ENCODE results near the gene LIN54. TPM values are rescaled to one million over a fixed set of nuclear protein-coding genes. Genes with fewer than 3 reads are reported as not detected.
A peak's percentile ranks its signal among the peaks of the same experiment; 100 is the strongest.

LIN54 gene
- total RNA-seq, 1 experiment from 2014 or later: 14.5 TPM

DNA sequence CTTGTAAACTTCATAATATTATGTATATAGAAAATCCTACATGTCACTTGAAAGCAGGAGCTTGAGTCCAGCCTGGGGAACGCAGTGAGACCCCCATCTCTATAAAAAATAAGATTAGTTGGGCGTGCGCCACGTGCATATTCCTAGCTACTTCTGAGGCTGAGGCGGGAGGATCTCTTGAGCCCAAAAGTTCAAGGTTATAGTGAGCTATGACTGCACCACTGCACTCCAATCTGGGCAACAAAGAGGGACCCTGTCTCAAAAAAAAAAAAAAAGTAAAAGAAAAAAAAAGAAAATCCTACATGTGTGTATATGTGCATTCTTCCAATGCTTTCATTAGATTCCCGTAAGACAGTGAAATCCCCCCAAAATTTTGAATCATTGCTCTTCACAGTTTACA is 121.3 kb downstream of the LIN54 start:
- POLR2A ChIA-PET: no interaction called here

DNA sequence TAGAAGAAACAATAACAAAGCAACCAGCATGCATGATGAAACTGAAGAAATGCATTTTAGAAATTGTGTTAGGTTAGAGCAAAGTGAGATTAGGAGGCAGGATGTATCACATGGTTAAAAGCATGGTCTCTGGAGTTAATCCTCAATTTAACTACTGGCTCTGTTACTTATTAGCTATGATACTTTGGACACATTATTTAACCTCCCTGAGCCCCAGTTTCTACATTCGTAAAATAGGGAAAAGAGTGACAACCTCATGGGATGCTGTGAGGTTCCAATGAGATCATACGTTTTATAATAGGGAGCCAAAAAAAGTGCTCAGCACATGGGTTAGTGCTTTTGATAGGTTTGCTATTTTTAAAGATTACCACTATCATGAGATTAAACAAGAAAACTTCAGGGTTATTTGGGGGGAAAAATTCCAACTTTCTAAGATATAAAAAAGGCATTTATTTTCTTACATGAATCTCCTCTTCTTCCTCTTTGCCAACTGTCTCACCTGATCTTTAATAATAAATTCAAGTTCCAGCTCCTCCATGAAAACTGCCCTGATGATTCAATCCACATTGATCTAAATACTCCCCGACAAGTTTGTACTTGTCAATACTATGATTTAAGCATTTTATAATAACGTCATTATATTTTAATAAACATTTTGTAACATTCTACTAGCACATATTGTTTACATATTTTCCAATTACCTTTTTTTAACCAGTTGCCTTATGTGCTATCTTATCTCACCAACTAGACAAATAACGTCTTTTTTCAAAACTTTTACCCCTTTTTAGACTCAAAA is 124.3 kb downstream of the LIN54 start:
- DNase-seq (ENCODE audit: low read depth, low spot score) (no peak), ATAC-seq (no peak)
- no TSS peak for BruUV-seq (replicated peaks)
- TF ChIP-seq, protein P1, sequence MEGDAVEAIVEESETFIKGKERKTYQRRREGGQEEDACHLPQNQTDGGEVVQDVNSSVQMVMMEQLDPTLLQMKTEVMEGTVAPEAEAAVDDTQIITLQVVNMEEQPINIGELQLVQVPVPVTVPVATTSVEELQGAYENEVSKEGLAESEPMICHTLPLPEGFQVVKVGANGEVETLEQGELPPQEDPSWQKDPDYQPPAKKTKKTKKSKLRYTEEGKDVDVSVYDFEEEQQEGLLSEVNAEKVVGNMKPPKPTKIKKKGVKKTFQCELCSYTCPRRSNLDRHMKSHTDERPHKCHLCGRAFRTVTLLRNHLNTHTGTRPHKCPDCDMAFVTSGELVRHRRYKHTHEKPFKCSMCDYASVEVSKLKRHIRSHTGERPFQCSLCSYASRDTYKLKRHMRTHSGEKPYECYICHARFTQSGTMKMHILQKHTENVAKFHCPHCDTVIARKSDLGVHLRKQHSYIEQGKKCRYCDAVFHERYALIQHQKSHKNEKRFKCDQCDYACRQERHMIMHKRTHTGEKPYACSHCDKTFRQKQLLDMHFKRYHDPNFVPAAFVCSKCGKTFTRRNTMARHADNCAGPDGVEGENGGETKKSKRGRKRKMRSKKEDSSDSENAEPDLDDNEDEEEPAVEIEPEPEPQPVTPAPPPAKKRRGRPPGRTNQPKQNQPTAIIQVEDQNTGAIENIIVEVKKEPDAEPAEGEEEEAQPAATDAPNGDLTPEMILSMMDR (IDR thresholded peaks at IDR 0.05): no peak
- Histone ChIP-seq H3K9me3 (ENCODE audit: control insufficient read depth, insufficient read depth, low read depth, low read length) (no peaks in the 10 kb centered on the region), H3K27ac (ENCODE audit: low read length) (peak overlapping the region; percentile 44), H3K36me3 (ENCODE audit: control insufficient read depth, insufficient read depth, low read length) (peaks cover 2% of the 10 kb centered on the region), H3K4me3 (ENCODE audit: low read depth in 2 of 2, low read length in 2 of 2) (no peak overlapping the region), H3K27me3 (ENCODE audit: control insufficient read depth, insufficient read depth, low read length) (no peaks in the 10 kb centered on the region), H3K4me1 (ENCODE audit: control insufficient read depth, insufficient read depth, low read length) (peaks cover 17% of the 10 kb centered on the region)
- intact Hi-C loops (cut with micrococcal nuclease; ENCODE audit: unreplicated experiment) (no loop called here), in situ Hi-C loops (cut with HindIII; ENCODE audit: low pct_unique_long_range_greater_than_20kb, low sequenced_read_pairs) (no loop called here)
- CTCF ChIA-PET: no interaction called here
- POLR2A ChIA-PET: interaction anchor here (0.5 kb wide), 1 partner anchor 221 kb away, joined by 3 read pairs; no protein-coding TSS in a partner anchor

More for the DNA sequence above, 121.3 kb downstream of the LIN54 start:
- Histone ChIP-seq H3K9me3 (ENCODE audit: control insufficient read depth, insufficient read depth, low read depth, low read length) (no peaks in the 10 kb centered on the region), H3K4me3 (ENCODE audit: low read depth in 2 of 2, low read length in 2 of 2) (peak overlapping the region; percentile 87 to 90), H3K36me3 (ENCODE audit: control insufficient read depth, insufficient read depth, low read length) (no peaks in the 10 kb centered on the region; the same call in none of the 2 replicates), H3K27ac (ENCODE audit: low read length) (peak overlapping the region; percentile 92), H3K27me3 (ENCODE audit: control insufficient read depth, insufficient read depth, low read length) (no peaks in the 10 kb centered on the region), H3K4me1 (ENCODE audit: control insufficient read depth, insufficient read depth, low read length) (peaks cover 33% of the 10 kb centered on the region)
- no peak for TF ChIP-seq TCF7L2 (IDR thresholded peaks at IDR 0.05; ENCODE audit: low read depth, low read length)
- no peak for TF ChIP-seq SIN3A (IDR thresholded peaks at IDR 0.05; ENCODE audit: borderline replicate concordance, insufficient read depth, low read depth, low read length)
- TF ChIP-seq, protein P2, sequence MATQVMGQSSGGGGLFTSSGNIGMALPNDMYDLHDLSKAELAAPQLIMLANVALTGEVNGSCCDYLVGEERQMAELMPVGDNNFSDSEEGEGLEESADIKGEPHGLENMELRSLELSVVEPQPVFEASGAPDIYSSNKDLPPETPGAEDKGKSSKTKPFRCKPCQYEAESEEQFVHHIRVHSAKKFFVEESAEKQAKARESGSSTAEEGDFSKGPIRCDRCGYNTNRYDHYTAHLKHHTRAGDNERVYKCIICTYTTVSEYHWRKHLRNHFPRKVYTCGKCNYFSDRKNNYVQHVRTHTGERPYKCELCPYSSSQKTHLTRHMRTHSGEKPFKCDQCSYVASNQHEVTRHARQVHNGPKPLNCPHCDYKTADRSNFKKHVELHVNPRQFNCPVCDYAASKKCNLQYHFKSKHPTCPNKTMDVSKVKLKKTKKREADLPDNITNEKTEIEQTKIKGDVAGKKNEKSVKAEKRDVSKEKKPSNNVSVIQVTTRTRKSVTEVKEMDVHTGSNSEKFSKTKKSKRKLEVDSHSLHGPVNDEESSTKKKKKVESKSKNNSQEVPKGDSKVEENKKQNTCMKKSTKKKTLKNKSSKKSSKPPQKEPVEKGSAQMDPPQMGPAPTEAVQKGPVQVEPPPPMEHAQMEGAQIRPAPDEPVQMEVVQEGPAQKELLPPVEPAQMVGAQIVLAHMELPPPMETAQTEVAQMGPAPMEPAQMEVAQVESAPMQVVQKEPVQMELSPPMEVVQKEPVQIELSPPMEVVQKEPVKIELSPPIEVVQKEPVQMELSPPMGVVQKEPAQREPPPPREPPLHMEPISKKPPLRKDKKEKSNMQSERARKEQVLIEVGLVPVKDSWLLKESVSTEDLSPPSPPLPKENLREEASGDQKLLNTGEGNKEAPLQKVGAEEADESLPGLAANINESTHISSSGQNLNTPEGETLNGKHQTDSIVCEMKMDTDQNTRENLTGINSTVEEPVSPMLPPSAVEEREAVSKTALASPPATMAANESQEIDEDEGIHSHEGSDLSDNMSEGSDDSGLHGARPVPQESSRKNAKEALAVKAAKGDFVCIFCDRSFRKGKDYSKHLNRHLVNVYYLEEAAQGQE (IDR thresholded peaks at IDR 0.05; ENCODE audit: insufficient read depth in 1 of 2, low read depth in 2 of 2, low read length in 1 of 2): no peak
- TF ChIP-seq POLR2AphosphoS5 (IDR thresholded peaks at IDR 0.05; ENCODE audit: low read depth, low read length): no peak
- TF ChIP-seq, protein P1 (IDR thresholded peaks at IDR 0.05): no peak
- BruUV-seq (replicated peaks): no TSS peak
- in situ Hi-C loops (cut with HindIII; ENCODE audit: low pct_unique_long_range_greater_than_20kb, low sequenced_read_pairs) (no loop called here), intact Hi-C loops (cut with micrococcal nuclease; ENCODE audit: unreplicated experiment) (no loop called here)
- ATAC-seq: no peak
- CTCF ChIA-PET: no interaction called here
- no peak for DNase-seq (ENCODE audit: low read depth, low spot score)
